Endothelial cell of umbilical vein (primary cell): ENCODE results near the gene PTRH1. TPM values are rescaled to one million over a fixed set of nuclear protein-coding genes. Genes with fewer than 3 reads are reported as not detected.

Experiments
- BruUV-seq: library from RNA; stranded (reverse); fragments of 400-500 nt; replicated peaks from 2 replicates; lab custom pipeline; 2021; lab: Mats Ljungman, UMichigan
- CTCF ChIA-PET: fragments of 300-600, 350-600 bp; sonication (Branson Sonifier 250); formaldehyde crosslinking; loops from one replicate; lab custom pipeline; 2021; ENCODE audit warnings: antibody characterized with exemption, inconsistent platforms; lab: Charles Lee
- POLR2A ChIA-PET: fragments of 300-600, 350-600 bp; sonication (Branson Sonifier 250); formaldehyde crosslinking; loops from one replicate; lab custom pipeline; 2021; ENCODE audit warnings: antibody characterized with exemption, inconsistent platforms; lab: Charles Lee
- DNase-seq: peaks from one replicate; pipeline ENCODE4 v3.0.0-alpha.2; 2011; ENCODE audit warnings: low read depth, low spot score
- FAIRE-seq: peaks from 2 replicates; lab custom pipeline; 2011; peaks lifted over from hg19 to GRCh38; lab: Jason Lieb, UNC
- H2AFZ ChIP-seq: 2 replicates; pipeline ENCODE4 v1.6.0; 2012; ENCODE audit warnings: low read depth, low read length, control low read depth, inconsistent platforms
- H3K27ac ChIP-seq: 2 replicates; pipeline ENCODE4 v1.5.1; 2011; ENCODE audit warnings: low read depth, mild to moderate bottlenecking, control low read depth, low read length, moderate library complexity; ENCODE audit not compliant: insufficient read depth
- H3K27me3 ChIP-seq, 2 experiments: 2 replicates each; pipeline versions ENCODE4 v1.6.0 to v1.6.1; 2011; ENCODE audit warnings: low read length in 2 of 2, mixed read lengths in 1 of 2; ENCODE audit not compliant: control insufficient read depth in 2 of 2, insufficient read depth in 2 of 2
- H3K36me3 ChIP-seq, 2 experiments: 2 replicates in 1 of 2; 3 replicates in 1 of 2; pipeline ENCODE4 v1.5.1; 2011; ENCODE audit warnings: low read length in 2 of 2, mild to moderate bottlenecking in 1 of 2, moderate library complexity in 1 of 2; ENCODE audit not compliant: control insufficient read depth in 2 of 2, insufficient read depth in 2 of 2; ENCODE audit errors: extremely low read depth in 1 of 2
- H3K4me1 ChIP-seq: 3 replicates; pipeline ENCODE4 v1.5.1; 2011; ENCODE audit warnings: mild to moderate bottlenecking, low read length; ENCODE audit not compliant: control insufficient read depth, insufficient read depth; ENCODE audit errors: extremely low read depth
- H3K4me2 ChIP-seq: 2 replicates; pipeline ENCODE4 v1.6.1; 2011; ENCODE audit warnings: low read length, control low read depth, mixed read lengths; ENCODE audit not compliant: insufficient read depth
- H3K4me3 ChIP-seq, 3 experiments: fragments of 200-600 bp in 1 of 3; sonication (generic), shearing (Covaris generic) in 1 of 3; replicated peaks in 1 of 3; 2 replicates each; pipeline ENCODE4 v1.5.1; 2011 to 2016; ENCODE audit warnings: control low read depth in 3 of 3, low read length in 3 of 3, mild to moderate bottlenecking in 2 of 3, inconsistent platforms in 1 of 3, low read depth in 1 of 3, moderate library complexity in 1 of 3; ENCODE audit not compliant: insufficient read depth in 1 of 3
- H3K79me2 ChIP-seq: 2 replicates; pipeline ENCODE4 v1.6.0; 2012; ENCODE audit warnings: low read length, inconsistent platforms; ENCODE audit not compliant: control insufficient read depth, insufficient read depth
- H3K9ac ChIP-seq: replicated peaks from 2 replicates; pipeline ENCODE3; 2011; ENCODE audit warnings: low read length, control low read depth; ENCODE audit not compliant: insufficient read depth; ENCODE audit errors: extremely low read depth
- H3K9me1 ChIP-seq: replicated peaks from 3 replicates; pipeline ENCODE4 v1.6.0; 2011; ENCODE audit warnings: mild to moderate bottlenecking, low read length; ENCODE audit not compliant: control insufficient read depth, insufficient read depth; ENCODE audit errors: extremely low read depth
- H3K9me3 ChIP-seq: replicated peaks from 2 replicates; pipeline ENCODE4 v1.5.1; 2012; ENCODE audit warnings: low read length, inconsistent platforms; ENCODE audit not compliant: control insufficient read depth, insufficient read depth
- H4K20me1 ChIP-seq: replicated peaks from 2 replicates; pipeline ENCODE3; 2011; ENCODE audit warnings: mild to moderate bottlenecking, low read length; ENCODE audit not compliant: control insufficient read depth, insufficient read depth; ENCODE audit errors: extremely low read depth
- EZH2 ChIP-seq: IDR thresholded peaks from 2 replicates; pipeline ENCODE4 v1.6.1; 2012; ENCODE audit warnings: borderline replicate concordance, low read depth, mild to moderate bottlenecking, moderate library complexity, low read length, inconsistent platforms; ENCODE audit not compliant: severe bottlenecking
- FOS ChIP-seq: IDR thresholded peaks from 2 replicates; pipeline ENCODE4 v1.6.1; 2011; ENCODE audit warnings: mild to moderate bottlenecking, low read length, moderate library complexity, borderline replicate concordance; ENCODE audit not compliant: insufficient read depth
- GATA2 ChIP-seq: IDR thresholded peaks from 2 replicates; pipeline ENCODE4 v1.7.0; 2011; ENCODE audit warnings: low read depth, mild to moderate bottlenecking, moderate library complexity, mixed read lengths, low read length; ENCODE audit not compliant: insufficient read length, insufficient read depth
- JUN ChIP-seq: IDR thresholded peaks from 2 replicates; pipeline ENCODE4 v1.6.1; 2011; ENCODE audit warnings: borderline replicate concordance, low read depth; ENCODE audit not compliant: insufficient read length, insufficient read depth
- MAX ChIP-seq: IDR thresholded peaks from 2 replicates; pipeline ENCODE4 v1.6.1; 2011; ENCODE audit not compliant: insufficient read depth, insufficient read length
- MYC ChIP-seq: IDR thresholded peaks from one replicate; pipeline ENCODE4 v1.6.1; 2011; ENCODE audit warnings: mild to moderate bottlenecking, low read depth, low read length
- POLR2A ChIP-seq: IDR thresholded peaks from 2 replicates; pipeline ENCODE4 v1.6.1; 2012; ENCODE audit warnings: low read depth, mild to moderate bottlenecking, control low read depth, low read length
- POLR2AphosphoS5 ChIP-seq: IDR thresholded peaks from 2 replicates; pipeline ENCODE4 v1.6.1; 2012; ENCODE audit warnings: low read depth, mild to moderate bottlenecking, control low read depth, low read length, moderate library complexity; ENCODE audit not compliant: insufficient read depth
- dilution Hi-C: fragments of 300-500 bp; cut with MboI; formaldehyde crosslinking; loops from one replicate; pipeline ENCODE4 v1.15.0; 2019; ENCODE audit warnings: low sequenced_read_pairs; ENCODE audit not compliant: extremely low pct_ligation_motif_present
- intact Hi-C: fragments of 100-400 bp; cut with micrococcal nuclease; formaldehyde crosslinking; loops from one replicate; pipeline ENCODE4 v1.10.0; 2022
- polyA plus RNA-seq, 4 experiments: library from polyadenylated mRNA; depleted of rRNA in 3 of 4; stranded (reverse) in 3 of 4; unstranded in 1 of 4; fragments of >200 nt; gene quantifications; 2 replicates each; pipeline versions ENCODE4 v1.2.1 to v1.2.3, GENCODE V29; 2011 to 2012; ENCODE audit warnings: missing spikeins in 1 of 4
- total RNA-seq: library from RNA; stranded (reverse); gene quantifications from 2 replicates; pipeline ENCODE4 v1.2.3, GENCODE V29; 2021
- TF ChIP-seq, protein P1 (sequence below), 2 donors: IDR thresholded peaks; 1 replicate in 1 of 2; 2 replicates in 1 of 2; pipeline ENCODE4 v1.5.1; 2011; ENCODE audit warnings: low read length in 2 of 2, mild to moderate bottlenecking in 2 of 2, moderate library complexity in 2 of 2, control low read depth in 1 of 2, inconsistent platforms in 1 of 2, low read depth in 1 of 2; ENCODE audit not compliant: insufficient read depth in 1 of 2; ENCODE audit errors: extremely low read depth in 1 of 2

The PTRH1 gene
- total and polyA plus RNA-seq, 2 donors (not counting 3 experiments of a cell fraction or from before 2014, with no cell fraction given), result 25.1 to 52.2 TPM

- BruUV-seq, result no TSS peak
- FAIRE-seq, result no peak
These were observed 13.3 kb upstream of the PTRH1 start for GRCh38 chr9:127728808-127729207.

More at GRCh38 chr9:127728808-127729207, 13.3 kb upstream of the PTRH1 start:
- H3K27me3 ChIP-seq, result no peaks in the 10 kb centered on the region
- ChIA-PET CTCF (interaction anchor here (1.4 to 1.9 kb wide), 2 partner anchors 13 to 139 kb away, joined by 3 to 6 read pairs; partner anchors contain the start of genes PTRH1 and TTC16), POLR2A (no interaction called here)
- no peak overlapping the region for H3K27ac ChIP-seq
- dilution Hi-C loops, result no loop called here
- no peaks in the 10 kb centered on the region for H4K20me1 ChIP-seq
- no peak overlapping the region for H3K9ac ChIP-seq
- no peaks in the 10 kb centered on the region for H3K4me1 ChIP-seq
- no peaks in the 10 kb centered on the region for H3K9me3 ChIP-seq
- no peak overlapping the region for H3K4me3 ChIP-seq
- H3K79me2 ChIP-seq, result no peaks in the 10 kb centered on the region
- no peak for TF ChIP-seq MYC
- TF ChIP-seq, protein P1, sequence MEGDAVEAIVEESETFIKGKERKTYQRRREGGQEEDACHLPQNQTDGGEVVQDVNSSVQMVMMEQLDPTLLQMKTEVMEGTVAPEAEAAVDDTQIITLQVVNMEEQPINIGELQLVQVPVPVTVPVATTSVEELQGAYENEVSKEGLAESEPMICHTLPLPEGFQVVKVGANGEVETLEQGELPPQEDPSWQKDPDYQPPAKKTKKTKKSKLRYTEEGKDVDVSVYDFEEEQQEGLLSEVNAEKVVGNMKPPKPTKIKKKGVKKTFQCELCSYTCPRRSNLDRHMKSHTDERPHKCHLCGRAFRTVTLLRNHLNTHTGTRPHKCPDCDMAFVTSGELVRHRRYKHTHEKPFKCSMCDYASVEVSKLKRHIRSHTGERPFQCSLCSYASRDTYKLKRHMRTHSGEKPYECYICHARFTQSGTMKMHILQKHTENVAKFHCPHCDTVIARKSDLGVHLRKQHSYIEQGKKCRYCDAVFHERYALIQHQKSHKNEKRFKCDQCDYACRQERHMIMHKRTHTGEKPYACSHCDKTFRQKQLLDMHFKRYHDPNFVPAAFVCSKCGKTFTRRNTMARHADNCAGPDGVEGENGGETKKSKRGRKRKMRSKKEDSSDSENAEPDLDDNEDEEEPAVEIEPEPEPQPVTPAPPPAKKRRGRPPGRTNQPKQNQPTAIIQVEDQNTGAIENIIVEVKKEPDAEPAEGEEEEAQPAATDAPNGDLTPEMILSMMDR (IDR thresholded peaks at IDR 0.05; ENCODE audit: extremely low read depth in 1 of 2, insufficient read depth in 1 of 2, low read depth in 1 of 2, low read length in 2 of 2), result no peak
- TF ChIP-seq EZH2, result no peak
- TF ChIP-seq MAX, result no peak
- TF ChIP-seq POLR2AphosphoS5, result no peak
- TF ChIP-seq POLR2A, result no peak
- TF ChIP-seq JUN, result no peak
- TF ChIP-seq FOS, result no peak
- no peak for TF ChIP-seq GATA2
- intact Hi-C loops, result no loop called here
- peaks cover 0 to 12% of the 10 kb centered on the region in 2 experiments for H3K36me3 ChIP-seq
- no peak overlapping the region for H3K4me2 ChIP-seq
- H3K9me1 ChIP-seq, result no peaks in the 10 kb centered on the region
- DNase-seq, result no peak
- H2AFZ ChIP-seq, result no peak overlapping the region
